Right lobe of liver (tissue), 4 donors: ENCODE results near the gene INTS7.

ENCODE experiments used
- POLR2A ChIP-seq: fragments of 450-650 bp; IDR thresholded peaks from one replicate; pipeline ENCODE4 v1.6.1; 2017; ENCODE audit warnings: antibody characterized with exemption, mild to moderate bottlenecking
- TF ChIP-seq, protein P1 (sequence below), 4 donors: fragments of 200-600 bp in 3 of 4; fragments of 450-650 bp in 1 of 4; IDR thresholded peaks; one replicate each; pipeline versions ENCODE4 v1.5.1 to v1.8.0; 2016 to 2022; ENCODE audit warnings: antibody characterized with exemption in 4 of 4, mild to moderate bottlenecking in 2 of 4
- donor health status: DM: no; HTN: no; CAD: no.
- donor health status: DM: no; HTN: no; CAD: no.
- donor health status: DM: no; HTN: yes; CAD: no.

DNA sequence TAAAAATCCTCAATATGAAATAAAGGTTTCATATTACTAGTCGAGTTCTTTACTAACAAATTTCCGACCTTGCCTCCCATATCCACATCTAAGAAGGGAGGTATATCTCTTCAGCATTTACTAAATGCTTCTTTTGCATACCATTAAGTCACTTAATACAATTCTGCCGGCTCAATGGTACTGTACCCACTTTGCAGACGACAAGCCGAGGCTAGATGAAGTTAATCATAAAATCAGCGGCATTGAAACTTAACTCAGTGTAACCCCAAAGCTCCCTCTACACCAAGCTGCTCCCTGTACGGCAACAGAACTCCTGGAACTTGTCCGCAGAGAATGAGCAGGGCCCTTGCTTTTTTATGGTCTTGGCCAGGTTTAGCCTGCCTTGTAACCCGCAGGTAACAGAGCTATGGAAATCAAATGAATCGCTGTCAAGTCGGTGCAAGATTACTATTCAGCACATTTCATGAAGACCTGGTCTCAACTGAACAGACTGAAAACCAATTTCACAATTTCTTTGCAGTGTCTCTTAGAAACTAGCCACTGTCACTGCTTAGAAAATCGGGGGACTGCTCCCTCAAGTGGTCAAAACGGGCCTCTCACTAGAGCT is 738 bp downstream of the INTS7 start:
- TF ChIP-seq POLR2A = no peak
- TF ChIP-seq, protein P1, sequence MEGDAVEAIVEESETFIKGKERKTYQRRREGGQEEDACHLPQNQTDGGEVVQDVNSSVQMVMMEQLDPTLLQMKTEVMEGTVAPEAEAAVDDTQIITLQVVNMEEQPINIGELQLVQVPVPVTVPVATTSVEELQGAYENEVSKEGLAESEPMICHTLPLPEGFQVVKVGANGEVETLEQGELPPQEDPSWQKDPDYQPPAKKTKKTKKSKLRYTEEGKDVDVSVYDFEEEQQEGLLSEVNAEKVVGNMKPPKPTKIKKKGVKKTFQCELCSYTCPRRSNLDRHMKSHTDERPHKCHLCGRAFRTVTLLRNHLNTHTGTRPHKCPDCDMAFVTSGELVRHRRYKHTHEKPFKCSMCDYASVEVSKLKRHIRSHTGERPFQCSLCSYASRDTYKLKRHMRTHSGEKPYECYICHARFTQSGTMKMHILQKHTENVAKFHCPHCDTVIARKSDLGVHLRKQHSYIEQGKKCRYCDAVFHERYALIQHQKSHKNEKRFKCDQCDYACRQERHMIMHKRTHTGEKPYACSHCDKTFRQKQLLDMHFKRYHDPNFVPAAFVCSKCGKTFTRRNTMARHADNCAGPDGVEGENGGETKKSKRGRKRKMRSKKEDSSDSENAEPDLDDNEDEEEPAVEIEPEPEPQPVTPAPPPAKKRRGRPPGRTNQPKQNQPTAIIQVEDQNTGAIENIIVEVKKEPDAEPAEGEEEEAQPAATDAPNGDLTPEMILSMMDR (IDR thresholded peaks at IDR 0.05) = no peak
